ENCODE data around the gene OLA1. TPM values are rescaled to one million over a fixed set of nuclear protein-coding genes. Genes with fewer than 3 reads are reported as not detected.

OLA1 gene
- total and polyA plus RNA-seq, 2 donors (not counting 1 experiment from before 2014, with no cell fraction given): 13.9 to 47.7 TPM

- Histone ChIP-seq H3K27ac (ENCODE audit: low read length in 2 of 2) (no peak overlapping the region), H3K4me3 (ENCODE audit: control extremely low read depth in 1 of 5, extremely low read depth in 1 of 5, insufficient read depth in 1 of 5, low read depth in 2 of 5, low read length in 4 of 5) (no peak overlapping the region), H3K79me2 (ENCODE audit: control insufficient read depth, insufficient read depth, low read length) (no peaks in the 10 kb centered on the region), H3K9me3 (ENCODE audit: control extremely low read depth in 1 of 3, control insufficient read depth in 2 of 3, insufficient read depth in 1 of 3, low read length in 2 of 3) (no peaks in the 10 kb centered on the region), H4K20me1 (ENCODE audit: control insufficient read depth, insufficient read depth, low read length, poor library complexity, severe bottlenecking) (no peaks in the 10 kb centered on the region), H3K27me3 (replicated peaks in 1 of 4; ENCODE audit: control extremely low read depth in 1 of 4, control insufficient read depth in 3 of 4, insufficient read depth in 4 of 4, low read length in 3 of 4) (no peaks in the 10 kb centered on the region), H2AFZ (ENCODE audit: insufficient read depth, low read depth, low read length, poor library complexity, severe bottlenecking) (no peak overlapping the region), H3K9ac (ENCODE audit: low read length) (no peak overlapping the region), H3K36me3 (replicated peaks in 1 of 2; ENCODE audit: control extremely low read depth in 1 of 2, control insufficient read depth in 1 of 2, extremely low read depth in 1 of 2, insufficient read depth in 2 of 2, low read length in 1 of 2) (no peaks in the 10 kb centered on the region), H3K4me1 (ENCODE audit: control insufficient read depth in 2 of 2, insufficient read depth in 2 of 2, low read length in 2 of 2) (no peaks in the 10 kb centered on the region), H3K4me2 (replicated peaks; ENCODE audit: low read depth, low read length, poor library complexity, severe bottlenecking) (no peak overlapping the region)
- TF ChIP-seq, protein P1, sequence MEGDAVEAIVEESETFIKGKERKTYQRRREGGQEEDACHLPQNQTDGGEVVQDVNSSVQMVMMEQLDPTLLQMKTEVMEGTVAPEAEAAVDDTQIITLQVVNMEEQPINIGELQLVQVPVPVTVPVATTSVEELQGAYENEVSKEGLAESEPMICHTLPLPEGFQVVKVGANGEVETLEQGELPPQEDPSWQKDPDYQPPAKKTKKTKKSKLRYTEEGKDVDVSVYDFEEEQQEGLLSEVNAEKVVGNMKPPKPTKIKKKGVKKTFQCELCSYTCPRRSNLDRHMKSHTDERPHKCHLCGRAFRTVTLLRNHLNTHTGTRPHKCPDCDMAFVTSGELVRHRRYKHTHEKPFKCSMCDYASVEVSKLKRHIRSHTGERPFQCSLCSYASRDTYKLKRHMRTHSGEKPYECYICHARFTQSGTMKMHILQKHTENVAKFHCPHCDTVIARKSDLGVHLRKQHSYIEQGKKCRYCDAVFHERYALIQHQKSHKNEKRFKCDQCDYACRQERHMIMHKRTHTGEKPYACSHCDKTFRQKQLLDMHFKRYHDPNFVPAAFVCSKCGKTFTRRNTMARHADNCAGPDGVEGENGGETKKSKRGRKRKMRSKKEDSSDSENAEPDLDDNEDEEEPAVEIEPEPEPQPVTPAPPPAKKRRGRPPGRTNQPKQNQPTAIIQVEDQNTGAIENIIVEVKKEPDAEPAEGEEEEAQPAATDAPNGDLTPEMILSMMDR (IDR thresholded peaks at IDR 0.05): no peak
- TF ChIP-seq EZH2 (IDR thresholded peaks at IDR 0.05; ENCODE audit: borderline replicate concordance, insufficient read depth, low read depth, low read length, poor library complexity, severe bottlenecking): no peak
- CTCF ChIA-PET: no interaction called here
- ATAC-seq (ENCODE audit: low read depth): no peak
- H3K27me3 Mint-ChIP-seq: no peaks in the 10 kb centered on the region
- intact Hi-C loops (cut with micrococcal nuclease): no loop called here
- no peak for DNase-seq
- no peaks in the 10 kb centered on the region for H3K9me3 Mint-ChIP-seq (ENCODE audit: insufficient read depth)
- POLR2A ChIA-PET: no interaction called here
- WGBS (ENCODE audit: insufficient coverage): no CpG with 5 or more reads among the region's 2 CpGs
- no peak overlapping the region for H3K4me3 Mint-ChIP-seq
- H3K4me1 Mint-ChIP-seq: no peaks in the 10 kb centered on the region
- H3K27ac Mint-ChIP-seq: no peak overlapping the region
Measured at GRCh38 chr2:174210862-174211261, 37.5 kb downstream of the OLA1 start.

DNA sequence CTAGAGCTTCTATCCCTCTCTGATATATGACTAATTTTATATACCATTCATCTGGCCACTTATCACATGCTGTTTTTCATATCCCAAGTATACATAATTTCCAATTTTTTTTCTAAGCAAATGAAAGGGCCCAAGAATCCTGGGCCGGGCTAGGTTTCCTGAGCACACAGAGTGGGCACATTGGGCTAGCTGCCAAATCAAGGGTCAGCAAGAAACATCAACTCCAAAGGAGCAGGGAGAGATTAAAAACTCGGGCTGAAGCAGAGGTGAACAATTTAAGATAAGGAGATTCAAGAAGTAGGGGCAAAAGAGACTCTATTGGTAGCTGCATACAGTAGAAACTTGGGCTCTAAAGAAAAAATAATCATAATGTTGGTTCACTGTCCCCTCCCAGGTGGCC is 39.0 kb downstream of the OLA1 start:
- no peak for TF ChIP-seq EZH2 (IDR thresholded peaks at IDR 0.05; ENCODE audit: borderline replicate concordance, insufficient read depth, low read depth, low read length, poor library complexity, severe bottlenecking)
- TF ChIP-seq, protein P1 (IDR thresholded peaks at IDR 0.05): no peak
- H3K27me3 Mint-ChIP-seq: no peaks in the 10 kb centered on the region
- no peak overlapping the region for H3K9ac ChIP-seq (ENCODE audit: low read length)
- no peaks in the 10 kb centered on the region for H3K36me3 ChIP-seq (replicated peaks in 1 of 2; ENCODE audit: control extremely low read depth in 1 of 2, control insufficient read depth in 1 of 2, extremely low read depth in 1 of 2, insufficient read depth in 2 of 2, low read length in 1 of 2)
- H3K79me2 ChIP-seq (ENCODE audit: control insufficient read depth, insufficient read depth, low read length): no peaks in the 10 kb centered on the region
- ChIA-PET CTCF (no interaction called here), POLR2A (no interaction called here)
- H3K4me3 ChIP-seq (ENCODE audit: control extremely low read depth in 1 of 5, extremely low read depth in 1 of 5, insufficient read depth in 1 of 5, low read depth in 2 of 5, low read length in 4 of 5): no peak overlapping the region
- intact Hi-C loops (cut with micrococcal nuclease): no loop called here
- no peaks in the 10 kb centered on the region for H3K27me3 ChIP-seq (replicated peaks in 1 of 4; ENCODE audit: control extremely low read depth in 1 of 4, control insufficient read depth in 3 of 4, insufficient read depth in 4 of 4, low read length in 3 of 4)
- no peak overlapping the region for H3K27ac ChIP-seq (ENCODE audit: low read length in 2 of 2)
- no peaks in the 10 kb centered on the region for H3K4me1 Mint-ChIP-seq
- H3K4me2 ChIP-seq (replicated peaks; ENCODE audit: low read depth, low read length, poor library complexity, severe bottlenecking): no peak overlapping the region
- peaks cover 4% of the 10 kb centered on the region for H4K20me1 ChIP-seq (ENCODE audit: control insufficient read depth, insufficient read depth, low read length, poor library complexity, severe bottlenecking)
- H3K27ac Mint-ChIP-seq: no peak overlapping the region
- no peaks in the 10 kb centered on the region for H3K9me3 Mint-ChIP-seq (ENCODE audit: insufficient read depth)
- no peak overlapping the region for H3K4me3 Mint-ChIP-seq
- H3K4me1 ChIP-seq (ENCODE audit: control insufficient read depth in 2 of 2, insufficient read depth in 2 of 2, low read length in 2 of 2): no peaks in the 10 kb centered on the region
- no peak for DNase-seq
- no peaks in the 10 kb centered on the region for H3K9me3 ChIP-seq (ENCODE audit: control extremely low read depth in 1 of 3, control insufficient read depth in 2 of 3, insufficient read depth in 1 of 3, low read length in 2 of 3)
- ATAC-seq (ENCODE audit: low read depth): no peak
- no peak overlapping the region for H2AFZ ChIP-seq (ENCODE audit: insufficient read depth, low read depth, low read length, poor library complexity, severe bottlenecking)
- 93% methylated on average over 2 of the region's 2 CpGs for WGBS (ENCODE audit: insufficient coverage)

Measured in B cell (primary cell).